Neuron (in vitro differentiated cells): ENCODE data around the gene CCSER2.
"Not testable (repeated sequence)": the region's sequence is repeated elsewhere in the genome, so short reads cannot be mapped to it uniquely, and the experiment has no call there.

Experiments
- H2AFZ ChIP-seq: one replicate; pipeline ENCODE4 v1.6.1; 2013; ENCODE audit warnings: low read depth, mild to moderate bottlenecking, inconsistent platforms, low read length, moderate library complexity
- H3K27me3 ChIP-seq: one replicate; pipeline ENCODE4 v1.6.1; 2013; ENCODE audit warnings: low read length; ENCODE audit not compliant: insufficient read depth
- H3K36me3 ChIP-seq: one replicate; pipeline ENCODE4 v1.6.1; 2013; ENCODE audit warnings: low read length; ENCODE audit not compliant: insufficient read depth
- H3K4me1 ChIP-seq: one replicate; pipeline ENCODE4 v1.6.1; 2013; ENCODE audit warnings: low read length; ENCODE audit not compliant: insufficient read depth
- H3K4me3 ChIP-seq: 2 replicates; pipeline ENCODE4 v1.5.1; 2013; ENCODE audit warnings: mild to moderate bottlenecking, low read length, moderate library complexity
- H3K9me3 ChIP-seq: one replicate; pipeline ENCODE4 v1.6.1; 2013; ENCODE audit warnings: low read length

Gene CCSER2

GRCh38 chr10:84511709-84512285 lies 183.4 kb downstream of the CCSER2 start:
- no peak overlapping the region for H3K4me3 ChIP-seq
- no peak overlapping the region for H2AFZ ChIP-seq
- H3K4me1 ChIP-seq: peaks cover 5% of the 10 kb centered on the region
- H3K9me3 ChIP-seq: no peaks in the 10 kb centered on the region
- peaks cover 15% of the 10 kb centered on the region for H3K36me3 ChIP-seq
- H3K27me3 ChIP-seq: no peaks in the 10 kb centered on the region

GRCh38 chr10:84517554-84517953 lies 189.2 kb downstream of the CCSER2 start:
- Histone ChIP-seq H2AFZ (no peak overlapping the region), H3K9me3 (no peaks in the 10 kb centered on the region), H3K36me3 (peaks cover 15% of the 10 kb centered on the region), H3K4me3 (no peak overlapping the region), H3K27me3 (no peaks in the 10 kb centered on the region), H3K4me1 (peaks cover 7% of the 10 kb centered on the region)

GRCh38 chr10:84519235-84519634 lies 190.8 kb downstream of the CCSER2 start:
- Histone ChIP-seq H2AFZ (no peak overlapping the region), H3K4me1 (peaks cover 14% of the 10 kb centered on the region), H3K4me3 (no peak overlapping the region), H3K36me3 (peaks cover 4% of the 10 kb centered on the region), H3K27me3 (no peaks in the 10 kb centered on the region), H3K9me3 (no peaks in the 10 kb centered on the region)

- Histone ChIP-seq H3K27me3 (no peaks in the 10 kb centered on the region), H3K4me1 (peaks cover 14% of the 10 kb centered on the region), H2AFZ (no peak overlapping the region), H3K4me3 (no peak overlapping the region), H3K36me3 (no peaks in the 10 kb centered on the region), H3K9me3 (peaks cover 4% of the 10 kb centered on the region)
These were observed 192.6 kb downstream of the CCSER2 start for GRCh38 chr10:84521013-84521412.

GRCh38 chr10:84521468-84521867 lies 193.1 kb downstream of the CCSER2 start:
- Histone ChIP-seq H3K4me1 (peaks cover 14% of the 10 kb centered on the region), H2AFZ (no peak overlapping the region), H3K27me3 (no peaks in the 10 kb centered on the region), H3K4me3 (no peak overlapping the region), H3K36me3 (no peaks in the 10 kb centered on the region), H3K9me3 (peaks cover 4% of the 10 kb centered on the region)

- Histone ChIP-seq H3K4me3 (no peak overlapping the region), H3K27me3 (no peaks in the 10 kb centered on the region)
These were observed 194.4 kb downstream of the CCSER2 start for GRCh38 chr10:84522612-84523462.

GRCh38 chr10:84523526-84523925 lies 195.1 kb downstream of the CCSER2 start:
- Histone ChIP-seq H3K9me3 (peaks cover 4% of the 10 kb centered on the region), H3K4me1 (peaks cover 14% of the 10 kb centered on the region), H2AFZ (no peak overlapping the region), H3K36me3 (no peaks in the 10 kb centered on the region), H3K27me3 (no peaks in the 10 kb centered on the region), H3K4me3 (no peak overlapping the region)

More at GRCh38 chr10:84522612-84523462, 194.4 kb downstream of the CCSER2 start:
- no peaks in the 10 kb centered on the region for H3K36me3 ChIP-seq
- peaks cover 14% of the 10 kb centered on the region for H3K4me1 ChIP-seq
- H3K9me3 ChIP-seq: peaks cover 4% of the 10 kb centered on the region
- no peak overlapping the region for H2AFZ ChIP-seq

GRCh38 chr10:84524435-84524834 lies 196.0 kb downstream of the CCSER2 start:
- H2AFZ ChIP-seq: no peak overlapping the region
- H3K4me1 ChIP-seq: peaks cover 14% of the 10 kb centered on the region
- no peaks in the 10 kb centered on the region for H3K27me3 ChIP-seq
- H3K4me3 ChIP-seq: no peak overlapping the region
- H3K36me3 ChIP-seq: no peaks in the 10 kb centered on the region
- H3K9me3 ChIP-seq: peaks cover 4% of the 10 kb centered on the region

GRCh38 chr10:84525120-84525806 lies 196.9 kb downstream of the CCSER2 start:
- Histone ChIP-seq H3K9me3 (peaks cover 4% of the 10 kb centered on the region), H3K36me3 (no peaks in the 10 kb centered on the region), H3K27me3 (no peaks in the 10 kb centered on the region), H3K4me3 (no peak overlapping the region), H3K4me1 (peaks cover 14% of the 10 kb centered on the region), H2AFZ (no peak overlapping the region)

- not testable (repeated sequence) for H3K36me3 ChIP-seq, H3K9me3 ChIP-seq, H2AFZ ChIP-seq, H3K27me3 ChIP-seq, H3K4me3 ChIP-seq
- peaks cover 13% of the 10 kb centered on the region for H3K4me1 ChIP-seq
These were observed 197.4 kb downstream of the CCSER2 start for GRCh38 chr10:84525807-84526182.

GRCh38 chr10:84527386-84527785 lies 199.0 kb downstream of the CCSER2 start:
- not testable (repeated sequence) for H2AFZ ChIP-seq, H3K4me1 ChIP-seq, H3K4me3 ChIP-seq, H3K9me3 ChIP-seq, H3K36me3 ChIP-seq, H3K27me3 ChIP-seq

- not testable (repeated sequence) for H3K27me3 ChIP-seq, H2AFZ ChIP-seq, H3K36me3 ChIP-seq, H3K4me3 ChIP-seq, H3K4me1 ChIP-seq, H3K9me3 ChIP-seq
These were observed 200.1 kb downstream of the CCSER2 start for GRCh38 chr10:84528526-84528925.

GRCh38 chr10:84530724-84531325 lies 202.4 kb downstream of the CCSER2 start:
- H2AFZ ChIP-seq: no peak overlapping the region
- no peaks in the 10 kb centered on the region for H3K4me1 ChIP-seq
- no peaks in the 10 kb centered on the region for H3K9me3 ChIP-seq
- H3K36me3 ChIP-seq: no peaks in the 10 kb centered on the region
- H3K4me3 ChIP-seq: no peak overlapping the region
- no peaks in the 10 kb centered on the region for H3K27me3 ChIP-seq
